GM12878 (cell line): Measurements from ENCODE around the gene SPOCK1. TPM values are rescaled to one million over a fixed set of nuclear protein-coding genes. Genes with fewer than 3 reads are reported as not detected.

Source experiments
- ATAC-seq: fragments of 200-7000 bp; cut with Tn5 transposase; 3 replicates; pipeline ENCODE4 v1.9.1; 2020; ENCODE audit warnings: mild to moderate bottlenecking, moderate library complexity
- BruUV-seq: library from RNA; stranded (reverse); fragments of 400-500 nt; replicated peaks from 2 replicates; lab custom pipeline; 2021; lab: Mats Ljungman, UMichigan
- CTCF ChIA-PET: fragments of 300-600 bp; sonication (Branson Sonifier 250); formaldehyde crosslinking; extraction: SDS; loops from one replicate; lab custom pipeline; 2021; ENCODE audit warnings: inconsistent platforms; lab: Yijun Ruan, JAX
- POLR2A ChIA-PET: fragments of 350-600 bp; formaldehyde crosslinking; extraction: SDS; loops from one replicate; lab custom pipeline; 2021; ENCODE audit warnings: inconsistent platforms; lab: Charles Lee
- RAD21 ChIA-PET: fragments of 300-600 bp; sonication (Branson Sonifier 250); formaldehyde crosslinking; loops from one replicate; lab custom pipeline; 2023; ENCODE audit warnings: antibody characterized with exemption; ENCODE audit not compliant: unreplicated experiment; lab: Charles Lee
- SMC1A ChIA-PET: fragments of 300-600 bp; sonication (Branson Sonifier 250); formaldehyde crosslinking; loops from one replicate; lab custom pipeline; 2023; ENCODE audit not compliant: unreplicated experiment, uncharacterized antibody; lab: Charles Lee
- DNase-seq: peaks from one replicate; pipeline ENCODE4 v3.0.0-alpha.2; 2011; ENCODE audit warnings: low read depth, low spot score
- FAIRE-seq: peaks from 3 replicates; lab custom pipeline; 2011; peaks lifted over from hg19 to GRCh38; lab: Jason Lieb, UNC
- H2AFZ ChIP-seq: 2 replicates; pipeline ENCODE4 v1.6.0; 2011; ENCODE audit warnings: low read depth, low read length, control low read depth; ENCODE audit not compliant: control insufficient read depth
- H3K27ac ChIP-seq: 2 replicates; pipeline ENCODE4 v1.5.1; 2011; ENCODE audit warnings: control low read depth; ENCODE audit not compliant: control insufficient read depth, insufficient read depth
- H3K27me3 ChIP-seq, 2 experiments: replicated peaks in 1 of 2; 2 replicates each; pipeline versions ENCODE4 v1.6.0 to v1.6.1; 2011; ENCODE audit warnings: low read length in 1 of 2; ENCODE audit not compliant: control insufficient read depth in 2 of 2, insufficient read depth in 2 of 2
- H3K36me3 ChIP-seq, 2 experiments: 2 replicates each; pipeline ENCODE4 v1.5.1; 2011; ENCODE audit warnings: low read length in 1 of 2; ENCODE audit not compliant: control insufficient read depth in 2 of 2, insufficient read depth in 2 of 2
- H3K4me1 ChIP-seq: 2 replicates; pipeline ENCODE4 v1.6.1; 2011; ENCODE audit warnings: mild to moderate bottlenecking, low read length, moderate library complexity, mixed read lengths; ENCODE audit not compliant: control insufficient read depth, insufficient read depth
- H3K4me2 ChIP-seq: 2 replicates; pipeline ENCODE4 v1.6.0; 2011; ENCODE audit warnings: control low read depth; ENCODE audit not compliant: control insufficient read depth, insufficient read depth
- H3K4me3 ChIP-seq: fragments of 200-600 bp; sonication (generic); 2 replicates; pipeline ENCODE4 v1.5.1; 2016
- H3K79me2 ChIP-seq: 2 replicates; pipeline ENCODE4 v1.6.0; 2011; ENCODE audit warnings: low read length; ENCODE audit not compliant: control insufficient read depth, insufficient read depth
- H3K9ac ChIP-seq: 2 replicates; pipeline ENCODE4 v1.8.0; 2011; ENCODE audit warnings: low read length, control low read depth, mixed read lengths; ENCODE audit not compliant: control insufficient read depth, insufficient read depth
- H3K9me3 ChIP-seq: replicated peaks from 3 replicates; pipeline ENCODE4 v1.5.1; 2011; ENCODE audit warnings: mild to moderate bottlenecking, low read length; ENCODE audit not compliant: control insufficient read depth, insufficient read depth
- H4K20me1 ChIP-seq: 2 replicates; pipeline ENCODE4 v1.6.0; 2011; ENCODE audit not compliant: control insufficient read depth, insufficient read depth
- ATF3 ChIP-seq: IDR thresholded peaks from 2 replicates; pipeline ENCODE4 v1.6.1; 2011; ENCODE audit warnings: low read depth, mild to moderate bottlenecking, low read length, moderate library complexity, borderline replicate concordance; ENCODE audit errors: extremely low read depth
- BCLAF1 ChIP-seq: fragments of 450-650 bp; IDR thresholded peaks from 2 replicates; pipeline ENCODE4 v1.6.1; 2017; ENCODE audit warnings: antibody characterized with exemption, mild to moderate bottlenecking, moderate library complexity
- CREM ChIP-seq: IDR thresholded peaks from 2 replicates; pipeline ENCODE4 v1.6.1; 2014; ENCODE audit warnings: antibody characterized with exemption, low read depth
- CUX1 ChIP-seq: IDR thresholded peaks from 2 replicates; pipeline ENCODE4 v1.6.1; 2012; ENCODE audit warnings: improper control_type of control experiment, low read depth, low read length; ENCODE audit not compliant: insufficient replicate concordance
- ELK1 ChIP-seq: IDR thresholded peaks from 2 replicates; pipeline ENCODE4 v1.6.1; 2012; ENCODE audit warnings: low read depth, low read length, improper control_type of control experiment
- EZH2 ChIP-seq: IDR thresholded peaks from 2 replicates; pipeline ENCODE4 v1.6.1; 2012; ENCODE audit warnings: low read depth, mild to moderate bottlenecking, control low read depth, inconsistent platforms, low read length, borderline replicate concordance; ENCODE audit not compliant: control insufficient read depth
- SMARCA5 ChIP-seq: fragments of 450-650 bp; IDR thresholded peaks from 2 replicates; pipeline ENCODE4 v1.6.1; 2017; ENCODE audit warnings: mild to moderate bottlenecking
- SREBF2 ChIP-seq: IDR thresholded peaks from 2 replicates; pipeline ENCODE4 v1.6.1; 2012; ENCODE audit warnings: mild to moderate bottlenecking, low read length
- TCF3 ChIP-seq: IDR thresholded peaks from 2 replicates; pipeline ENCODE4 v1.6.1; 2012; ENCODE audit warnings: low read depth, mild to moderate bottlenecking, low read length, borderline replicate concordance; ENCODE audit not compliant: insufficient read depth
- ZBTB4 ChIP-seq: fragments of 450-650 bp; formaldehyde crosslinking; IDR thresholded peaks from 2 replicates; pipeline ENCODE4 v1.4.0; 2022; ENCODE audit warnings: mild to moderate bottlenecking, moderate library complexity
- ZNF274 ChIP-seq: IDR thresholded peaks from one replicate; pipeline ENCODE4 v1.8.0; 2011; ENCODE audit not compliant: insufficient read length, insufficient read depth
- WGBS: methylation state at CpG from one replicate; pipeline ENCODE4 v1.1.6; 2016; ENCODE audit warnings: low lambda C conversion rate; ENCODE audit not compliant: insufficient replicate concordance, insufficient coverage; ENCODE audit errors: missing lambda C conversion rate; 5-methylcytosine and 5-hydroxymethylcytosine counted together
- in situ Hi-C: fragments of 300-500 bp; cut with MboI; formaldehyde crosslinking; loops from 9 replicates; pipeline ENCODE4 v1.14.3; 2018; ENCODE audit warnings: mixed read lengths
- intact Hi-C: fragments of 100-400 bp; cut with micrococcal nuclease; formaldehyde crosslinking; loops from one replicate; pipeline ENCODE4 v1.14.2; 2022; ENCODE audit not compliant: unreplicated experiment
- polyA plus RNA-seq, 11 experiments: library from polyadenylated mRNA; depleted of rRNA in 4 of 11; unstranded in 6 of 11; stranded (reverse) in 5 of 11; fragments of >200 nt; fragmentation: Nextera tagmentation in 4 of 11; fragmentation: Illumina TruSeq in 1 of 11; extraction: Ambion mirVana in 4 of 11; extraction: Trizol in 1 of 11; gene quantifications; 1 replicate in 1 of 11; 2 replicates in 10 of 11; pipeline versions ENCODE4 v1.2.1 to v1.2.3, GENCODE V29; 2011 to 2016; ENCODE audit warnings: inconsistent platforms in 2 of 11, missing spikeins in 2 of 11, low read depth in 1 of 11
- total RNA-seq, 4 experiments: library from RNA; depleted of rRNA in 3 of 4; stranded (reverse); fragments of >200 nt in 3 of 4; fragmentation: Illumina TruSeq in 1 of 4; extraction: Trizol in 1 of 4; gene quantifications; 2 replicates each; pipeline versions ENCODE4 v1.2.1 to v1.2.3, GENCODE V29; 2013 to 2021

Gene SPOCK1
- total and polyA plus RNA-seq, 10 of the 15 experiments (the other 5 are each of a cell fraction or from before 2014, with no cell fraction given), result 0.06 to 0.68 (median 0.25) TPM; not detected in 3

- RAD21 ChIA-PET, result no interaction called here
- intact Hi-C loops (no loop called here), in situ Hi-C loops (no loop called here)
- Histone ChIP-seq H2AFZ (no peak overlapping the region), H3K9ac (no peak overlapping the region), H3K27me3 (no peaks in the 10 kb centered on the region), H3K9me3 (no peaks in the 10 kb centered on the region), H3K79me2 (no peaks in the 10 kb centered on the region), H3K4me2 (no peak overlapping the region), H4K20me1 (no peaks in the 10 kb centered on the region), H3K4me3 (no peak overlapping the region), H3K27ac (no peak overlapping the region), H3K36me3 (no peaks in the 10 kb centered on the region), H3K4me1 (no peaks in the 10 kb centered on the region)
- FAIRE-seq (no peak), DNase-seq (no peak), ATAC-seq (no peak)
- POLR2A ChIA-PET, result no interaction called here
- no TSS peak for BruUV-seq
- 29% methylated on average over 3 of the region's 3 CpGs for WGBS
- CTCF ChIA-PET, result interaction anchor here (0.6 kb wide), 1 partner anchor 343 kb away, joined by 3 read pairs; no protein-coding TSS in a partner anchor
- SMC1A ChIA-PET, result no interaction called here
- TF ChIP-seq TCF3 (no peak), SMARCA5 (no peak), CREM (no peak), ZNF274 (no peak), BCLAF1 (no peak), EZH2 (no peak), ELK1 (no peak), SREBF2 (no peak), CUX1 (no peak), ZBTB4 (CRISPR knock-in tag) (no peak), ATF3 (no peak)
Observed at GRCh38 chr5:137399911-137400310, 99.2 kb downstream of the SPOCK1 start.
